Vagina (tissue), 2 donors: ENCODE data around the gene LGI1. TPM values are rescaled to one million over a fixed set of nuclear protein-coding genes. Genes with fewer than 3 reads are reported as not detected.
"Not testable (repeated sequence)": the region's sequence is repeated elsewhere in the genome, so short reads cannot be mapped to it uniquely, and the experiment has no call there.

Experiments
- DNase-seq, 2 donors: peaks; one replicate each; pipeline ENCODE4 v3.0.0-alpha.2; 2017; ENCODE audit errors: extremely low spot score in 2 of 2
- H3K27ac ChIP-seq: fragments of 200-600 bp; sonication (generic); one replicate; pipeline ENCODE4 v1.5.1; 2019
- H3K27me3 ChIP-seq: fragments of 200-600 bp; sonication (generic); one replicate; pipeline ENCODE4 v1.5.1; 2019
- H3K36me3 ChIP-seq, 2 donors: fragments of 200-600 bp; sonication (generic); one replicate each; pipeline ENCODE4 v1.5.1; 2017 to 2019
- H3K4me1 ChIP-seq: fragments of 200-600 bp; sonication (generic); one replicate; pipeline ENCODE4 v1.5.1; 2019
- H3K4me3 ChIP-seq, 2 donors: fragments of 200-600 bp; sonication (generic); 1 replicate in 1 of 2; 2 replicates in 1 of 2; pipeline ENCODE4 v1.5.1; 2016 to 2019
- H3K9me3 ChIP-seq: fragments of 200-600 bp; sonication (generic); one replicate; pipeline ENCODE4 v1.5.1; 2019
- CTCF ChIP-seq, 3 experiments: fragments of 450-650 bp in 2 of 3; fragments of 200-600 bp in 1 of 3; sonication (generic) in 1 of 3; IDR thresholded peaks; one replicate each; pipeline ENCODE4 v1.5.1; 2017 to 2019; ENCODE audit warnings: antibody characterized with exemption in 3 of 3, mild to moderate bottlenecking in 2 of 3, moderate library complexity in 2 of 3
- POLR2A ChIP-seq, 2 donors: fragments of 450-650 bp; IDR thresholded peaks; one replicate each; pipeline ENCODE4 v1.6.1; 2017; ENCODE audit warnings: antibody characterized with exemption in 2 of 2, mild to moderate bottlenecking in 2 of 2, moderate library complexity in 2 of 2
- POLR2AphosphoS5 ChIP-seq, 2 donors: sonication (generic); formaldehyde crosslinking; IDR thresholded peaks; one replicate each; pipeline ENCODE4 v1.9.0; 2017; ENCODE audit warnings: antibody characterized with exemption in 2 of 2, mild to moderate bottlenecking in 2 of 2, low read depth in 1 of 2; ENCODE audit not compliant: insufficient read depth in 1 of 2
- intact Hi-C: fragments of 100-400 bp; cut with DNase I; formaldehyde crosslinking; loops from one replicate; pipeline ENCODE4 v1.15.1; 2023
- total RNA-seq: library from RNA; depleted of rRNA; stranded (reverse); fragments of >200 nt; gene quantifications from one replicate; pipeline ENCODE4 v1.2.3, GENCODE V29; 2016

LGI1 gene
- total RNA-seq, 1 donor from 2014 or later, result 0.74 TPM

GRCh38 chr10:93827056-93827804, 69.5 kb downstream of the LGI1 start:
- no peaks in the 10 kb centered on the region for H3K9me3 ChIP-seq
- H3K27ac ChIP-seq, result no peak overlapping the region
- TF ChIP-seq POLR2A (IDR thresholded peaks at IDR 0.05) (no peak), CTCF (IDR thresholded peaks at IDR 0.05) (no peak), POLR2AphosphoS5 (IDR thresholded peaks at IDR 0.05; ENCODE audit: insufficient read depth in 1 of 2, low read depth in 1 of 2) (no peak)
- H3K36me3 ChIP-seq, result no peaks in the 10 kb centered on the region
- H3K27me3 ChIP-seq, result no peaks in the 10 kb centered on the region
- no peak for DNase-seq
- no peaks in the 10 kb centered on the region for H3K4me1 ChIP-seq
- intact Hi-C loops, result no loop called here
- no peak overlapping the region for H3K4me3 ChIP-seq

GRCh38 chr10:93831065-93831464, 73.3 kb downstream of the LGI1 start:
- H3K4me3 ChIP-seq, H3K36me3 ChIP-seq, H3K9me3 ChIP-seq, H3K4me1 ChIP-seq, DNase-seq, H3K27me3 ChIP-seq, intact Hi-C loops, H3K27ac ChIP-seq: not testable (repeated sequence)

GRCh38 chr10:93835770-93836169, 78.0 kb downstream of the LGI1 start:
- Histone ChIP-seq H3K9me3 (no peaks in the 10 kb centered on the region), H3K27me3 (no peaks in the 10 kb centered on the region), H3K27ac (no peak overlapping the region), H3K4me3 (no peak overlapping the region), H3K4me1 (no peaks in the 10 kb centered on the region), H3K36me3 (no peaks in the 10 kb centered on the region)
- TF ChIP-seq POLR2A (IDR thresholded peaks at IDR 0.05) (no peak), CTCF (IDR thresholded peaks at IDR 0.05) (no peak), POLR2AphosphoS5 (IDR thresholded peaks at IDR 0.05; ENCODE audit: insufficient read depth in 1 of 2, low read depth in 1 of 2) (no peak)
- intact Hi-C loops, result no loop called here
- no peak for DNase-seq

- H3K9me3 ChIP-seq, result no peaks in the 10 kb centered on the region
- intact Hi-C loops, result no loop called here
- no peak for TF ChIP-seq POLR2A (IDR thresholded peaks at IDR 0.05)
- no peak for TF ChIP-seq CTCF (IDR thresholded peaks at IDR 0.05)
- no peak for TF ChIP-seq POLR2AphosphoS5 (IDR thresholded peaks at IDR 0.05; ENCODE audit: insufficient read depth in 1 of 2, low read depth in 1 of 2)
- H3K4me1 ChIP-seq, result no peaks in the 10 kb centered on the region
- no peak overlapping the region for H3K4me3 ChIP-seq
- H3K27ac ChIP-seq, result no peak overlapping the region
- H3K36me3 ChIP-seq, result no peaks in the 10 kb centered on the region
- DNase-seq, result no peak
- no peaks in the 10 kb centered on the region for H3K27me3 ChIP-seq
Measured at GRCh38 chr10:93837822-93838221, 80.1 kb downstream of the LGI1 start.

- H3K27ac ChIP-seq, result no peak overlapping the region
- TF ChIP-seq CTCF (IDR thresholded peaks at IDR 0.05) (no peak), POLR2A (IDR thresholded peaks at IDR 0.05) (no peak), POLR2AphosphoS5 (IDR thresholded peaks at IDR 0.05; ENCODE audit: insufficient read depth in 1 of 2, low read depth in 1 of 2) (no peak)
- intact Hi-C loops, result no loop called here
Measured at GRCh38 chr10:93838278-93838677, 80.5 kb downstream of the LGI1 start.

More at GRCh38 chr10:93838278-93838677, 80.5 kb downstream of the LGI1 start:
- no peaks in the 10 kb centered on the region for H3K27me3 ChIP-seq
- H3K36me3 ChIP-seq, result no peaks in the 10 kb centered on the region
- H3K4me3 ChIP-seq, result no peak overlapping the region
- no peaks in the 10 kb centered on the region for H3K4me1 ChIP-seq
- no peaks in the 10 kb centered on the region for H3K9me3 ChIP-seq
- DNase-seq, result no peak
